NCI-H1092 treated with DMSO at 0.1 percent for 48 hours (cell line): ENCODE data around the gene LMF1.

Experiments used
- DNase-seq: peaks from one replicate; lab custom pipeline; 2025; lab: John Stamatoyannopoulos, UW

LMF1 gene

GRCh38 chr16:929227-930073, 41.3 kb downstream of the LMF1 start:
- no peak for DNase-seq

DNA sequence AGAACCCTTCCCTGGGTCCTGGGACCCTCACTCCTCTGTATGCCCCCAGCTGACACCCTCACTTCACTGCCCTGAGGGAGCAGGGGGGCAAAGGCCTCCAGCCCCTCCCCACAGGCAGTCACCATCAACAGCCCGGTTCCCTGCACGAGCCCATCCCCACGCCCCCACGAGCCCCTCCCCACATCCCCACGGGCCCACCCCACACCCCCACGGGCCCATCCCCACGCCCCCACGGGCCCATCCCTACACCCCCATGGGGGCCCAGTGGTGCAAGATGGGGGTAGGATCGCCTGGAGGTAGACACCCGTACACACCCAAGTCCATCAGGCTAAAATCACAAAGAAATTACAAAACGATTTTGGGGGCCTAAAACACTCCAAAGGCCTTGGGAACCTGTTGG, 42.3 kb downstream of the LMF1 start:
- DNase-seq: no peak

GRCh38 chr16:927931-928330, 42.9 kb downstream of the LMF1 start:
- no peak for DNase-seq

GRCh38 chr16:927406-927805, 43.4 kb downstream of the LMF1 start:
- no peak for DNase-seq

GRCh38 chr16:926715-927114, 44.1 kb downstream of the LMF1 start:
- DNase-seq: no peak

DNA sequence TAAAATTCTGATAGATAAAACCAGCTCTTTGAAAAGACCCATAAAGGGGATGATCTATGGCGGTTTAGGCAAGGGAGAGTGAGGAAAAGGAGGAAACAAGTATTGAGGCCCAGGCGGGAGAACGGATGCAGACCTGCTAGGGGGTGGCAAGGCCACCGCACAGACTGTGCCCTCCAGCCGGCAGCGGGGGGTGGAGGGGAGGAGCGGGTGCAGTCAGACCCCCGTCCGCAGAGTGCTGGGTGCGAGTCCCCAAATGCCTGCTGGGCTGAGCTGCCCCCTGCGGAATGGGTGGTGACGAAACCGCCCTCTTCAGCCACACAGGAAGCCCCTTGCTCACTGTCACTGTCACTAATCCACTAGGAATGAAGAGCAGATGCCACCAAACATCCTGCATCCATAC, 46.0 kb downstream of the LMF1 start:
- no peak for DNase-seq

DNA sequence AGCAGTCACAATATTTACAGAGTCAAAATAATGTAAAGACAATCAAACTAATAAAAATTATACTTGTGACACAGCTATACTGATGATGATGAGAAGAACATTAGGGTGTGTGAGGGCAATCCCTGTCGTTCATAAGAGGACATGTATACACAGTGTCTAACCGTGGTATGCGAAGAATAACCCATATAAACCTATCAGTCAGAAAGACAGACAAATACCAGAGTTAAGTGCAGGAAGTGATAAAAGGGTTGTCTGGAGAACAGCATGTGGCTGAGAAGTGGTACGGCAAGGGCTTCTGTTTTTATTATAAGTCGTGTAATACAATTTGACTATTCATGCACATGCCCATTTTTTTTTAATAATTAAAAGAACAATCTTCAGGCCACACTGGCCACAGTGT, 46.7 kb downstream of the LMF1 start:
- no peak for DNase-seq

- DNase-seq: no peak
These were observed 47.6 kb downstream of the LMF1 start for GRCh38 chr16:923184-923583.

DNA sequence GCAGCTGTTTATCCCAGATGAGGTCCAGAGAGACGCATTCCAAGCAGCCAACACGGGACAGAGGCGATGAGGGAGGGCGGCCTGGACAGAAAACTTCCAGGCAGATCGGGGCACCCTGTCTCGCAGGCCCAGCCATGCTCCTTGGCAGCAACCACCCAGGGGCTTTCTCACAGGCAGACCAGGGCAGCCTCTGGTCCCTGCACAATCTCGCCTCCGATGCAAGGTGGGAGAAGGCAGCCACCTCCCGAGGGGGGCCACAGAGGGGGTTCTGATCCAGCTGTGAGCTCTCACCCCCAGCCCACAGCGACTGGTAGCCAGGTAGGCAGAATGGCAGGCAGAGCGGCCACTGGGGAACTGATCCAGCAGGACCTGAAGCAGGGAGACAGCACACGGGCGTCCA, 48.7 kb downstream of the LMF1 start:
- DNase-seq: no peak

DNA sequence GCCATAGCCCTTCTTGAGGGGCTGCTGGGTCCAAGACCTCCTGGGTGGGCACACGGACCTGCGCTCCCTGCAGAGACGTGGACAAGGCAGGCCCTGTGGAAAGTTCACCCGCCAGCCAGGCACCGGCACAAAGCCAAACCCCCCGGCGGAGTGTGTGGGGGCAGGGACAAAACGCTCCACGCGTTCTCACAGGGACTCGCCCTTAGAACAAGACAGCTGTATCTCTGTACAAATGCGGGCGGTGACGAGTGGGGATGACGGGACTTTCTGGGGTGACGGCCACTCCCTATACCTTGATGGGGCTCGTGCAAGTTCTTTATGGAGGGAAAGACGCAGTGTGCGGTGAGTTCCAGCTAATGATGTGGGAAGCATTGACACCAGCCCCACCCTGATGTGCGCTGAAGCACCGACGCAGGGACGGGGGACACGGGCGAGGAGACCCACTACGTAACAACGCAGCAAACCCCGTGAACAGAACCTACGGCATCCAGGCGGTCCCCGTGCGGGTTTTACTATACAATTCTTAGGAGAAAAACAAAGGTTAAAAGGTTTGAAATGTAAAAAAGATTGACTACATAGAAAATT, 49.4 kb downstream of the LMF1 start:
- DNase-seq: no peak

DNA sequence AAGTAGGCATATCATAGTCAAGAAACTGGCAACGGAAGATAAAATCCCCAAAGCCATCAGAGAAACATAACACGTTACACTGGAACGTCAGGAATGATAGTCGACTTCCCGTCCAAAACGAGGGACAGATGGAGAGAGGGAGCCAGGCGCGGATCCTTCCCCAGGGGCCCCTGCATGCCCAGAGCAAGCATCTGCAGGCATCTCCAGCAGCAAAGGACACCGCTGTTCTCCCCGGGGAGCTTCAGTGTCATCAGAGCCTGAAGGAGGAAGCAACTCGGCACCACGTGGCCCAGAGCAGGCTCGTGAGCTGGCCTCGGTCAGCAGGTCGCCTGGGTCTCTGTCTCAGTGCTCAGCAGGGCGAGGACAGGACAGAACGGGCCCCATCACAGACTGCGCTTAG, 50.1 kb downstream of the LMF1 start:
- DNase-seq: no peak

- DNase-seq: no peak
These were observed 50.6 kb downstream of the LMF1 start for GRCh38 chr16:920051-920681.

GRCh38 chr16:919658-920050, 51.1 kb downstream of the LMF1 start:
- no peak for DNase-seq

DNA sequence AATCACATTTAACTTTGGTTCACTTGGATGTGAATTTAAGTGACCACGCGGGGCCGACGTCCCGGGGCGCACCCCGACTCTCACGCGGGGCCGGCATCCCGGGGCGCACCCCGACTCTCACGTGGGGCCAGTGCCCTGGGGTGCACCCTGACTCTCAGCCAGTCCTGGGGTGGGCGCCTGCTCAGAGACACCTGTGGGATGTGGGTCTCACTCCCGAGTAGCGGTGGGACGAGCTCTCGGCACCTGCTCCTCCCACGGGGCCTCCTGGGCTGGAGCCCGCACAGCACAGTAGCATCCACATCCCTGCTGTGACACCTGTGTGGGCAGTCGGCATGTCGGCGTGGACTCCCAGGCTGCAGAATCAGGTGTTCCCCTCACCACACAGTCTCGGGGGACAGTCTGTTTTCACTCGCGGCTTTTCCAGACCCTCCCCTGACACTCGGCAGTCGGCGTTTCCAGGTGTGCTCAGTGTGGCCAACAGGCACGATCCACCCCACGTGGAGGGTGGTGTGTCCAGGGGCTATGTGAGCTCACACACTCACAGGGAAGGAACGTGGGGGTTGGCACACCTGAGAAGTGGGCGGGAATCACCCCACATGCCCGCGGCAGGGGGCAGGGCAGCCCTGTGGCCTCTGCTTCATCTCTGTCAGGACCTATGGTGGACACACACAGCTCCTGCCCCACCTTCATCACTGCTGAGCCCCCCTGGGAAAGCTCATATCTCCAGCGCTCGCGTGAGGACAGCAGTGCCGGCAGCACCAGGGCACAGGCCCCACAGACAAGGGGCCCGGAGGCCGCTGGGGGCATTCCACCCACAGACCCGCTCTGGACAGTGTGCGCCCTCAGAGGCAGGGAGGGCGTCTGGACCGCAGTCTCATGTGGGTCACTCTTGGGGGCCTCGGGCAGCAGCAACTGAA, 51.8 kb downstream of the LMF1 start:
- DNase-seq: no peak

GRCh38 chr16:918068-918467, 52.7 kb downstream of the LMF1 start:
- no peak for DNase-seq

DNA sequence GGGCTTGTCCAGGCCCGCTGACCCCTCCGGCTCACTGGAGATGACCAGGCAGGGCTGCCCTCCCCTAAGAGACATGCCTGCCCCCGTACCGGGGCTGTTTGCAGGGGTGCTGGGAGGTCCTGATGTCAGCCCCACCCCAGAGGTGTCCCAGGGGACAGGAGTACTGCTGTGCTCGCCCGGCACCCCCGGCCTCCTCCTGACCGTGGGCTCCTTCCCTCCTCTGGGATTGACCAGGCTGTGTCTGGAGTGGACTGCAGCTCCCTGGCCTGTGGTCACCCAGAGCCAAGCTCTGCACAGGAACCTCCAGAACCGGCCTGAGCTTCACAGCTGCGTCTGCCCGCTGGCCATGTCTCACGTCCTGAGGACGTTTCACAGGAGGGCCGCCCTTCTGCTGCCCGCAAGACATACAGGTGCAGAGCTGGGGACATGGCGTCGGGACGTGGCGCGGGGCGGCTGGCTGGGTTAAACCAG, 53.2 kb downstream of the LMF1 start:
- DNase-seq: no peak

DNA sequence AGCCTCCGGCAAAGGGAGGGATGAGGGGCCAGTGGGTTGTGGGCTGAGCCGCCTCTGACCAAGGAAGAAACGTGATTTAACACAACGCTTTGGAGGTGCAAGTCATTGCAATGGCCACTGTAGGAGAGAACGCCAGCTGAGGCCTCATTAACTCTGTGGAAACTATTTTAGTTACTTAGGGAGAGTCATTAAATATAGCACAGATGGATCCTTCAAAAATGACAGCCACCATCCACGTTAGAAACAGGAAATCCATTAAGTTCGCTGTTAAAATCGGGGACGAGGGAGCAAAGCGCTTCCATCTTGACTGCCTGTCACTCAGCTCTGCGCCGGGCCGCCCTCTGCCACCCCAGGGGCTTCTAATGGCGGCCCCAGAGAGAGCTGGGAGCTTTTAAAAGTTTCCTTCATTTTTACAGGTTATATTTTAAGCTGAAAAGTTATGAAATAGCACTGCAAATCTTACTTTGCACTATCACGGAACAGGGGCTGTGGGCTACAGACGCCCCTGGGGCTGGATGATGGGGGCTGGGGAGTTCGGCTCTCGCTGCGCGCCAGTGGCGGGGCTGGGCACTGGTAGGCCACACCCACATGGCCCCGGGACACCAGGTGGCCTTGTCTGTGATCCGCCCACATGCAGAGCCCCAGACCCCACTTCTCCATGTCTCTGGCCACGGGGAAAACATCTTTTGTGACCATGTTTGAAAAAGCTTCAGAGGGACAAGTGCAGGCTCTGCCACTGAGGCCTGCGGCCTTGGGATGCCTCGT, 54.6 kb downstream of the LMF1 start:
- DNase-seq: no peak

- DNase-seq: no peak
These were observed 55.2 kb downstream of the LMF1 start for GRCh38 chr16:915546-915945.

DNA sequence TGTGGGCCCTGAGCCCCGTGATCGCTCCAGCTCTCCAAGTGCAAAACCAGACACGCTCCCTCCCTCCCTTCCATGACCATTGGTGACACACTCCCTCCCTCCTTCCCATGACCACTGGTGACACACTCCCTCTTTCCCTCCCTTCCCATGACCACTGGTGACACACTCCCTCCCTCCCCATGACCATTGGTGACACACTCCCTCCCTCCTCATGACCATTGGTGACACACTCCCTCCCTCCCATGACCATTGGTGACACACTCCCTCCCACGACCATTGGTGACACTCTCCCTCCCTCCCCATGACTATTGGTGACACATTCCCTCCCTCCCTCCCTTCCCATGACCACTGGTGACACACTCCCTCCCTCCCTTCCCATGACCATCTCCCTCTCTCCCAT, 56.3 kb downstream of the LMF1 start:
- no peak for DNase-seq

- no peak for DNase-seq
These were observed 56.9 kb downstream of the LMF1 start for GRCh38 chr16:913817-914439.
